ENCODE measurements around the gene DSTN.

- TF ChIP-seq POLR2A (IDR thresholded peaks at IDR 0.05) (no peak), CTCF (IDR thresholded peaks at IDR 0.05) (no peak), EP300 (IDR thresholded peaks at IDR 0.05) (no peak)
Observed at GRCh38 chr20:17641520-17641964, 71.7 kb downstream of the DSTN start.
